ENCODE data around the gene JADE1.

- TF ChIP-seq CTCF (conservative IDR thresholded peaks at IDR 0.05; ENCODE audit: low read depth, low read length), result no peak
- no peak for TF ChIP-seq EZH2 (IDR thresholded peaks at IDR 0.05; ENCODE audit: borderline replicate concordance, low read depth, low read length, poor library complexity, severe bottlenecking)
Observed at GRCh38 chr4:128813965-128814364, 4.5 kb downstream of the JADE1 start.

Data from A673 (cell line).